Gastrocnemius medialis (tissue), 4 donors: ENCODE data around the gene VWA8. TPM values are rescaled to one million over a fixed set of nuclear protein-coding genes. Genes with fewer than 3 reads are reported as not detected.
A peak's percentile ranks its signal among the peaks of the same experiment; 100 is the strongest.

Experiments
- ATAC-seq, 2 donors: fragments of 150-250 bp; one replicate each; pipeline ENCODE4 v1.9.1; 2016
- DNase-seq, 2 donors: peaks; one replicate each; pipeline ENCODE4 v3.0.0-alpha.2; 2019
- H3K27ac ChIP-seq, 4 donors: fragments of 200-600 bp; sonication (generic); 1 replicate in 1 of 4; 2 replicates in 3 of 4; pipeline ENCODE4 v1.5.1; 2016 to 2018; ENCODE audit warnings: mild to moderate bottlenecking in 2 of 4, moderate library complexity in 1 of 4
- H3K27me3 ChIP-seq, 3 donors: fragments of 200-600 bp; sonication (generic) in 2 of 3; 1 replicate in 1 of 3; 2 replicates in 2 of 3; pipeline versions ENCODE4 v1.5.1 to v1.6.0; 2016 to 2019; ENCODE audit warnings: mild to moderate bottlenecking in 1 of 3, moderate library complexity in 1 of 3
- H3K36me3 ChIP-seq, 2 donors: fragments of 200-600 bp; sonication (generic) in 1 of 2; one replicate each; pipeline ENCODE4 v1.5.1; 2017 to 2018
- H3K4me1 ChIP-seq, 2 donors: fragments of 200-600 bp; sonication (generic) in 1 of 2; one replicate each; pipeline ENCODE4 v1.5.1; 2016 to 2017; ENCODE audit warnings: mild to moderate bottlenecking in 2 of 2
- H3K4me3 ChIP-seq, 4 donors: fragments of 200-600 bp; sonication (generic) in 3 of 4; 1 replicate in 1 of 4; 2 replicates in 3 of 4; pipeline ENCODE4 v1.5.1; 2016 to 2019; ENCODE audit warnings: mild to moderate bottlenecking in 2 of 4
- H3K9me3 ChIP-seq, 3 donors: fragments of 200-600 bp; sonication (generic) in 2 of 3; 1 replicate in 1 of 3; 2 replicates in 2 of 3; pipeline ENCODE4 v1.5.1; 2016 to 2019
- POLR2A ChIP-seq, 2 donors: fragments of 450-650 bp; IDR thresholded peaks; one replicate each; pipeline ENCODE4 v1.6.1; 2017; ENCODE audit warnings: antibody characterized with exemption in 2 of 2, mild to moderate bottlenecking in 2 of 2, moderate library complexity in 2 of 2
- in situ Hi-C, 4 donors: fragments of 200-750 bp; cut with MboI; loops; one replicate each; pipeline versions ENCODE4 v1.15.0 to v1.8.0; 2017; ENCODE audit warnings: low sequenced_read_pairs in 4 of 4
- intact Hi-C: fragments of 100-400 bp; cut with DNase I; formaldehyde crosslinking; loops from one replicate; pipeline ENCODE4 v1.15.1; 2023; ENCODE audit warnings: low total_unique reads
- total RNA-seq, 4 donors: library from RNA; depleted of rRNA; stranded (reverse); fragments of >200 nt; gene quantifications; one replicate each; pipeline versions ENCODE4 v1.1.0 to v1.2.3, GENCODE V29; 2016
- TF ChIP-seq, protein P1 (sequence below), 5 experiments: fragments of 450-650 bp in 3 of 5; fragments of 200-600 bp in 2 of 5; sonication (generic) in 2 of 5; IDR thresholded peaks in 4 of 5; conservative IDR thresholded peaks in 1 of 5; 1 replicate in 4 of 5; 2 replicates in 1 of 5; pipeline ENCODE4 v1.5.1; 2016 to 2019; ENCODE audit warnings: antibody characterized with exemption in 5 of 5, mild to moderate bottlenecking in 3 of 5, moderate library complexity in 3 of 5

The VWA8 gene
- total RNA-seq, 4 donors from 2014 or later, result 24.7 to 37.9 (median 29.7) TPM

DNA sequence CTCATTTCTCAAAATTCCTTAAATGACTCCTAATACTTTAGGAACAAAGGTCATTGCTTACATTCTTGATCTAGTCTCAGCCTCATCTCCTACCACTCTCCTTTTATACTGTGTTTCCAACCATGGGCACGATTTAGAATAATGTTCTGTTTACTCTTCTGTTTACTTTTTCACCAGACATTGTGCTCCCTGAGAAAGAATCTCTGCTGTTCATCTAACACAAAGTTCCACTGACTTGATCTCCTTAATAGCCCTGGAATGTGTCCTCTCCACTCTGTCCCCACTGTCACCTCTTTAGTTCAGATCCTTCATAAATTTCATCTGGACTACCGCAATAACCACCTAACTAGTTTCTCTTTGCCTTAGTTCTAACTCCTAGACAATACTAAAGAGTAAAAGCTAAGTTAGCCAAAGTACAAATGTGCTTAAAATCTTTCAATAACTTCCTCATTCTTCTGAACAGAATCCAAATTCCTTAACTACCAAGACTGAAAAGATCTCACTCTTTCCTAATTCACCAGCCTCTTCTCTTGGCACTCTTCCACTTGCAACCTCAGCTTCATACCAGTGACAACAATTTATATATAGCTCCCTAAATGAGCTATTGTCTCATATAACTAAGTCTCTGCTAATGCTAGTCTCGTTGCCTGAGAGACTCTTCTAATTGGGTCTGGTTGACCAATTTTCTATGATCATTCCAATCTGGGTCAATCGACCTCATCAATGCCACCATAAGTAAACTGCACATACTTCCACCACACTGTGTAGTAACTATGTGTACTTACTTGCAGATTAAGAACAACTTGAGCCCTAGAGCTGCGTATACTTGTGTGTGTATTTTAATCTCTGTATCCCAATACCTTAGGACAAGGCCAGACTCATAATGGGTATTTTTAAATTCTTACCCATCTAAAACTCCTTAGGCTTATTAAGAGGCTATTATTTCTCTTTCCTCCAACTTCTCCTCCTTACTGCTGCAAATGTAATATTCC lies 179.9 kb downstream of the VWA8 start:
- Histone ChIP-seq H3K27me3 (no peaks in the 10 kb centered on the region), H3K27ac (peak overlapping the region in 2 of 4 donors; percentile 0 to 7), H3K4me3 (no peak overlapping the region), H3K36me3 (no peaks in the 10 kb centered on the region), H3K4me1 (peaks cover 15 to 26% of the 10 kb centered on the region in 2 donors), H3K9me3 (no peaks in the 10 kb centered on the region)
- DNase-seq, result no peak
- peak in 1 of 2 donors; percentile 60 for ATAC-seq
- no peak for TF ChIP-seq POLR2A (IDR thresholded peaks at IDR 0.05)
- TF ChIP-seq, protein P1, sequence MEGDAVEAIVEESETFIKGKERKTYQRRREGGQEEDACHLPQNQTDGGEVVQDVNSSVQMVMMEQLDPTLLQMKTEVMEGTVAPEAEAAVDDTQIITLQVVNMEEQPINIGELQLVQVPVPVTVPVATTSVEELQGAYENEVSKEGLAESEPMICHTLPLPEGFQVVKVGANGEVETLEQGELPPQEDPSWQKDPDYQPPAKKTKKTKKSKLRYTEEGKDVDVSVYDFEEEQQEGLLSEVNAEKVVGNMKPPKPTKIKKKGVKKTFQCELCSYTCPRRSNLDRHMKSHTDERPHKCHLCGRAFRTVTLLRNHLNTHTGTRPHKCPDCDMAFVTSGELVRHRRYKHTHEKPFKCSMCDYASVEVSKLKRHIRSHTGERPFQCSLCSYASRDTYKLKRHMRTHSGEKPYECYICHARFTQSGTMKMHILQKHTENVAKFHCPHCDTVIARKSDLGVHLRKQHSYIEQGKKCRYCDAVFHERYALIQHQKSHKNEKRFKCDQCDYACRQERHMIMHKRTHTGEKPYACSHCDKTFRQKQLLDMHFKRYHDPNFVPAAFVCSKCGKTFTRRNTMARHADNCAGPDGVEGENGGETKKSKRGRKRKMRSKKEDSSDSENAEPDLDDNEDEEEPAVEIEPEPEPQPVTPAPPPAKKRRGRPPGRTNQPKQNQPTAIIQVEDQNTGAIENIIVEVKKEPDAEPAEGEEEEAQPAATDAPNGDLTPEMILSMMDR (IDR thresholded peaks at IDR 0.05 in 4 of 5, conservative IDR thresholded peaks at IDR 0.05 in 1 of 5), result no peak
- in situ Hi-C loops, result no loop called here
- intact Hi-C loops, result no loop called here

DNA sequence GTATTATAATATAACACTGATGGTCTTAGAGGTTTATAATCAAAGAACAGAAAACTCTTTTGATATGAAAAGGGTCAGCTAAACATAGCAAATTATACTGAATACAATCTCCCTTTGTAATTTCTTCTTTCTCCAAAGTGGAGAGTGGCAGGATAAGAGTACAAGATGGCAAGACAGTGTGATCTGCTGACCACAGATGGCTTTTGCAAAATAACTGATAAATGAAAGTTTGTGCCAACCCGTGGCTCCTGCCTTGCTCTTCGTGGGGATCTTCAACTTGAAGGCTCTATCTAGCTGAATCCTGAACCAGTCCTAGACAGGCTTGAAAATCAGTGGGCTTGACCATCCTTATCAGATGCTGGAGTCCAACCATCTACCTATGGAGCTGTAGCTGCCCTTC lies 185.7 kb downstream of the VWA8 start:
- in situ Hi-C loops, result no loop called here
- no peak for ATAC-seq
- no peaks in the 10 kb centered on the region for H3K36me3 ChIP-seq

DNA sequence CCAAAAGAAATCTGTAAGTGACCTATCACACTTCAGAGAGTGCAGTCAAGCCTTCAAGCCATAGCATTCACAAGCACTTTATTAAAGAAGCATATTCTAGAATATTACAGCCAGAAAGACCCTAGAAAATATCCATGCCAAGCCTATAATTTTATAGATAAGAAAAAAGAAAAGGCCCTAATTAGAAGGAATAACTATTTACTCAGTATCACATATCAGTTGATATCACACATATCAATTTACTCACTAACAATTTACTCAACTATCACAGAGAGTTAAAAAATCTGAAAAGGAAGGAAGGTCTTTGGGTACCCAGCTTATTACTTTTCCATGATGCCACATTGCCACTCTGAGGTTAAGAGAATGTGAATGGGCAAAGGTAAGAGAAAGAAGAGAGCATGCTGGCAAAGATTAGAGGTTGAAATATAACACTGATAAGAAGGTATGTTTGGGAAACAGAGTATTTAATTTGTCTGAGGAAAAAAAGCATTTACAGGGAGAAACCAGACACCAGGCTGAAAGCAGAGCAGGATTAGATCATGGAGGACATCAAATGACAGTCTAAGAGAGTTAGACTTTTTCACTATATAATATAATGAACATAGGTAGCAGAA lies 186.2 kb downstream of the VWA8 start:
- Histone ChIP-seq H3K27me3 (no peaks in the 10 kb centered on the region), H3K4me1 (peaks cover 0 to 2% of the 10 kb centered on the region in 2 donors), H3K27ac (no peak overlapping the region), H3K9me3 (no peaks in the 10 kb centered on the region), H3K4me3 (no peak overlapping the region), H3K36me3 (peaks cover 0 to 1% of the 10 kb centered on the region in 2 donors)
- in situ Hi-C loops (no loop called here), intact Hi-C loops (no loop called here)
- no peak for ATAC-seq
- no peak for TF ChIP-seq POLR2A (IDR thresholded peaks at IDR 0.05)
- TF ChIP-seq, protein P1 (IDR thresholded peaks at IDR 0.05 in 4 of 5, conservative IDR thresholded peaks at IDR 0.05 in 1 of 5), result no peak
- DNase-seq, result no peak

More for the DNA sequence above, 185.7 kb downstream of the VWA8 start:
- Histone ChIP-seq H3K4me1 (peaks cover 0 to 2% of the 10 kb centered on the region in 2 donors), H3K27ac (no peak overlapping the region), H3K27me3 (no peaks in the 10 kb centered on the region), H3K4me3 (no peak overlapping the region), H3K9me3 (no peaks in the 10 kb centered on the region)
- DNase-seq, result no peak
- intact Hi-C loops, result no loop called here
- TF ChIP-seq POLR2A (IDR thresholded peaks at IDR 0.05), result no peak
- TF ChIP-seq, protein P1 (IDR thresholded peaks at IDR 0.05 in 4 of 5, conservative IDR thresholded peaks at IDR 0.05 in 1 of 5), result no peak

DNA sequence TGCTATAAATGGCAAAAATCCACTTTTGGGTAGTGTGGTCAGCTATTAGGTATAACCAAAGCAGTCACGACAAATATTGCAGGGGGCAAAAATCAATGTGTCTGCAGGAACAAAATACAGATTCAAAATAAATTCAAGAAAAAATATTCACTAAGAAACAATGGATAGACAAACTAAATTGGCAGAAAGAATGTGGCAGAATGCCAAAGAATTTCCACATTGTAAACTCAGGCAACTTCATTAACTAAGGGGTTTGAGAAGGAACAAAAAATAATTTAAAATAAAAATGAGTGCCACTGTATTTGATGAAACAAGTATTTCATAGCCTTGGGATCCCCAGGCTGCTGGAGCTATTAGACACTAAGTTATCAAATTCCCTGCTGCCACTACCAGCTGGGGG lies 193.1 kb downstream of the VWA8 start:
- ATAC-seq, result no peak
- no peaks in the 10 kb centered on the region for H3K27me3 ChIP-seq
- H3K36me3 ChIP-seq, result peaks cover 0 to 3% of the 10 kb centered on the region in 2 donors
- peaks cover 0 to 12% of the 10 kb centered on the region in 2 donors for H3K4me1 ChIP-seq
- H3K4me3 ChIP-seq, result no peak overlapping the region
- H3K27ac ChIP-seq, result no peak overlapping the region
- intact Hi-C loops, result no loop called here
- no peak for DNase-seq
- in situ Hi-C loops, result no loop called here
- TF ChIP-seq POLR2A (IDR thresholded peaks at IDR 0.05), result no peak
- TF ChIP-seq, protein P1 (IDR thresholded peaks at IDR 0.05 in 4 of 5, conservative IDR thresholded peaks at IDR 0.05 in 1 of 5), result no peak
- no peaks in the 10 kb centered on the region for H3K9me3 ChIP-seq
